ENCODE measurements around the gene GBX1.

Gene GBX1

GRCh38 chr7:151172273-151173141 lies 5.0 kb upstream of the GBX1 start:
- DNase-seq: no peak

DNA sequence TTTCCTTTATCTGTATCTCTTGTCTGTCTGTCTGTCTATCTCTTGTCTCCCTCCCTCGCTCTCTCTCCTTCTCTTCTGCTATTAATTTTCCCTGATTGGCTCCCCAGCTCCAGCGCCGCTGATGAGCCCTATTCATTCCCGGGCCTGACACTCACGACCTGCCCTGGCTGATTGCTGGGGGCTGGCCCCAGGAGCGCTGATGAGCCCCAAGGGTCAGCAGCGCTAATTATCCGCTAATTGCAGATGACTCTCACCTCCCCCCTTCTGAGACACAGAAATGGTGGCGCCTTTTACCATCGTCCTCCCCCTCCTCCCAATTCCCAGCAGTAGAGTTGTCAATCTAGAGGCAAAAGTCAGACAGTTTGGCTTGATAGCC lies 1.3 kb upstream of the GBX1 start:
- no peak for DNase-seq

GRCh38 chr7:151168003-151168786 lies 701 bp upstream of the GBX1 start:
- DNase-seq: no peak

- DNase-seq: no peak
These were observed 781 bp downstream of the GBX1 start for GRCh38 chr7:151166629-151167196.

GRCh38 chr7:151161757-151162156 lies 5.7 kb downstream of the GBX1 start:
- no peak for DNase-seq

GRCh38 chr7:151157645-151158329 lies 9.7 kb downstream of the GBX1 start:
- DNase-seq: no peak

GRCh38 chr7:151152643-151153513 lies 14.6 kb downstream of the GBX1 start:
- no peak for DNase-seq

- no peak for DNase-seq
These were observed 17.1 kb downstream of the GBX1 start for GRCh38 chr7:151150388-151150787.

- no peak for DNase-seq
These were observed 18.9 kb downstream of the GBX1 start for GRCh38 chr7:151148319-151149259.

GRCh38 chr7:151146761-151147160 lies 20.7 kb downstream of the GBX1 start:
- no peak for DNase-seq

DNA sequence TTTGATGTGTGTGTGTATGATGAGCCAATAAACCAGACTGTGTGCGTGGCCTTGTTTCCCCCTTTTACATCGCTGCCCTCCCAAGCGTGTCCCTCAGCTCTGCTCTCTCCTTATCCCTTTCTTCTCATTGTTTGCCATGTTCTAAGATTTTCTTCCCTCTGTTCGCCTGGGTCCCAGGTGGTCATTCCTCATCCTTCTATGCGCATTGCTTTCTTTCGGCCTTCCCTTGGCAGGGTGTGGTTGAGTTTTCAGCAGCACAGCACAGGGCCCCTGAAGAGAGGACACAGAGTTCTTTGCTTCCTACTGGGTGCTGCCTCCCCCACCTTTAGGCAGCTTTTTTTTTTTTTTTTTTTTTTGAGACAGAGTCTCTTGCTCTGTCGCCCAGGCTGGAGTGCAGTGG lies 23.1 kb downstream of the GBX1 start:
- no peak for DNase-seq

DNA sequence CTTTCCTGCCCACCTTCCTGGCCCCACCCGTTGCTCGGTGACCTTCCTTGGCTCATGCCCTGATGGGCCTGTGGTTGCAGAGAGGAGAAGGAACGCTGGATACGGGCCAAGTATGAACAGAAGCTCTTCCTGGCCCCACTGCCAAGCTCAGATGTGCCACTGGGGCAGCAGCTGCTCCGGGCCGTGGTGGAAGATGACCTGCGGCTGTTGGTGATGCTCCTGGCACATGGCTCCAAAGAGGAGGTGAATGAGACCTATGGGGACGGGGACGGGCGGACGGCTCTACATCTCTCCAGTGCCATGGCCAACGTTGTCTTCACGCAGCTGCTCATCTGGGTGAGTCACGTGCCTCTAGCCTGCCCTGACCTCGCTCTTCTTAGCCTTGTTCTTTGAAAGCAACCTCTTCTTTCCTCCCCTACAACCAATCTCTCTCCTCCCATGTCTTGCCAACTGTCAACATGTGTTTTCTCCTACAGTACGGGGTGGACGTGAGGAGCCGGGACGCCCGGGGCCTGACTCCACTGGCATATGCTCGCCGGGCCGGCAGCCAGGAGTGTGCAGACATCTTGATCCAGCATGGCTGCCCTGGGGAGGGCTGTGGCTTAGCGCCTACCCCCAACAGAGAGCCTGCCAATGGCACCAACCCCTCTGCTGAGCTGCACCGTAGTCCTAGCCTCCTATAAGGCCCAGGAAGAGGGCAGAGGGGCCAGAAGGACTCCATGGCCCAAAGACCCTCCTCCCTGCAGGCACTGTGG lies 24.1 kb downstream of the GBX1 start:
- DNase-seq: no peak

DNA sequence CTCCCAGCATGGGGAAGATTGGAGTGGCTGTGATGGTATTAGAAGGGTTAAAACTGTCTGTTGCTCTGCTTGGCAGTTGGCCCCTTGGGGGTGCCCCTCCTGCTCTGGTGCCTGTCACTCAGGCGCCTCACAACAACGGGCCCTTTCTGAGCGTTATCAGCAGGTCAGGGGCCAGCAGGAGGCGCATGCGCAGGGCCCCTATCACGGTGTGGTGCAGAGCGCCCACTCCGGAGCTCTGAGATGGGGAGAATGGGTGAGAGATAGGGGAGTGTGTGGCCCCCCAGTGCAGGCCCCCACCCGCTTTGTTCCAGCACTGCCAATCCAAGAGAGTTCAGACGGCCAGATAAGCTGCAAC lies 24.8 kb downstream of the GBX1 start:
- no peak for DNase-seq

- DNase-seq: no peak
These were observed 25.4 kb downstream of the GBX1 start for GRCh38 chr7:151141855-151142685.

DNA sequence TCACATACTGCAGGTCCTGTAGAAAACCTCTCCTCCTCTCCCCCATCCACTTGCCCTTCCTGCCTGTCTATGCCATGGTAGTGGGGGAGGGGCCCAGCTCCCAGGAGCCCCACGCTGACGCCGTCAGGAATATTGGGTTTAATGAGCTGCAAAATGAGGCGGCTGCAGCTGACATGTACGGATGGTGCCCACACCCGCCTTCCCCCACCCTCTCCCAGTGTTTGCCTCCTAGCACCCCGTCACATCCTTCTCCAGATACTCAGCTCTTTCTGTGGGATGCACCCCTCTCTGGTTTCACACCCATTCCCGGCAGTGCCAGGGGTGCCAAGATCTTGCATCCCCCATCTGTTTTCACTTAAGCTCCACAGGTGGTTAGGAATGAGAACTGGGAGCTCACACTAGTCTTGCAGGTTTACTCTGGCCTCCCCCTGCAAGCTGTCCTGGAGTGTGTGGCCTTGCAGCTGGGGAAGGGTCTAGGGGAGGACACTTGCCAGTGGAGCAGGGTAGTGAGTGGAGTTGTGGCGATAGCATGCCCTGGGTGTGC lies 26.1 kb downstream of the GBX1 start:
- no peak for DNase-seq

GRCh38 chr7:151140826-151141225 lies 26.7 kb downstream of the GBX1 start:
- no peak for DNase-seq

DNA sequence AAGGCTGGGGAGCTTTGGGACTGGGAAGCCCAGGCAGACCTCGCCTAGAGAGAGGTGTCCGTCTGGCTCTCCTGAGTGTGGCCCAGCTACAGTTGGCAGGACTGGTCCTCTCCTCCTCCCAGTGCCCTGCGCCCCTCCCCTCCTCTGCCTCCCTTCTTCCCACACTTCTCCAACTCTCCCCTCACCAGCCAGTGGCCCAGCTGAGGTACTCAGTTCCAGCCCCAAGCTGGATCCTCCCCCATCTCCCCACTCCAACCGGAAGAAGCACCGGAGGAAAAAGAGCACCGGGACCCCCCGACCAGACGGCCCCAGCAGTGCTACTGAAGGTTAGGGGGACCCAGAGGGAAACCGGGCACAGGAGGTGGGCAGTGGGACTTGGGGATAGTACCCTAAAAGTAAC lies 27.7 kb downstream of the GBX1 start:
- DNase-seq: no peak

- no peak for DNase-seq
These were observed 28.3 kb downstream of the GBX1 start for GRCh38 chr7:151139071-151139790.
